ENCODE measurements around the gene PLEKHG3.

The PLEKHG3 gene

DNA sequence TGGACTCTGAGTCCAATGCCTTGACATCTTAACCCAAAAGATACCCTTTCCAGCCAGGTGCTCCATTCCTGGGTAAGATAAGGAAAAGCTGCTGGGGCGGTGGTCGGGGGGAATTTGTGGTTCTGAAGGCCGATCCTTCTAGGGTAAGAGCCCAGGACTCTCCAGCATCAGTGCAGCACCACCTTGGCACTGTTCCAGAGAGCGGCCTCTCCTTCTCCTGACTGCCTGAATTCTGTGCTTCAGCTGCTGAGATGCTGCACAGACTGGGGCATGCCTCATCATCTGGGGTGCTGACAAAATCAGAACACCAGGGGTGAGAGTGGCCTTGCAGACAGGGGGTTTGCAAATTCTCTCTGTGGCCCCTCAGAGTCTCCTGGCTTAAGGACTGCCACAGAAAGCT is 88.0 kb downstream of the PLEKHG3 start:
- ChIA-PET POLR2A (ENCODE audit: low non-redundant PET) (no interaction called here), CTCF (interaction anchor here (0.5 to 1.7 kb wide), 3 partner anchors 9 to 587 kb away, joined by 3 to 8 read pairs (median 3); no protein-coding TSS in a partner anchor)
- DNase-seq (ENCODE audit: low spot score) = no peak
- H3K27ac ChIP-seq = no peak overlapping the region
- TF ChIP-seq, protein P1, sequence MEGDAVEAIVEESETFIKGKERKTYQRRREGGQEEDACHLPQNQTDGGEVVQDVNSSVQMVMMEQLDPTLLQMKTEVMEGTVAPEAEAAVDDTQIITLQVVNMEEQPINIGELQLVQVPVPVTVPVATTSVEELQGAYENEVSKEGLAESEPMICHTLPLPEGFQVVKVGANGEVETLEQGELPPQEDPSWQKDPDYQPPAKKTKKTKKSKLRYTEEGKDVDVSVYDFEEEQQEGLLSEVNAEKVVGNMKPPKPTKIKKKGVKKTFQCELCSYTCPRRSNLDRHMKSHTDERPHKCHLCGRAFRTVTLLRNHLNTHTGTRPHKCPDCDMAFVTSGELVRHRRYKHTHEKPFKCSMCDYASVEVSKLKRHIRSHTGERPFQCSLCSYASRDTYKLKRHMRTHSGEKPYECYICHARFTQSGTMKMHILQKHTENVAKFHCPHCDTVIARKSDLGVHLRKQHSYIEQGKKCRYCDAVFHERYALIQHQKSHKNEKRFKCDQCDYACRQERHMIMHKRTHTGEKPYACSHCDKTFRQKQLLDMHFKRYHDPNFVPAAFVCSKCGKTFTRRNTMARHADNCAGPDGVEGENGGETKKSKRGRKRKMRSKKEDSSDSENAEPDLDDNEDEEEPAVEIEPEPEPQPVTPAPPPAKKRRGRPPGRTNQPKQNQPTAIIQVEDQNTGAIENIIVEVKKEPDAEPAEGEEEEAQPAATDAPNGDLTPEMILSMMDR (conservative IDR thresholded peaks at IDR 0.05; ENCODE audit: low read depth) = no peak

DNA sequence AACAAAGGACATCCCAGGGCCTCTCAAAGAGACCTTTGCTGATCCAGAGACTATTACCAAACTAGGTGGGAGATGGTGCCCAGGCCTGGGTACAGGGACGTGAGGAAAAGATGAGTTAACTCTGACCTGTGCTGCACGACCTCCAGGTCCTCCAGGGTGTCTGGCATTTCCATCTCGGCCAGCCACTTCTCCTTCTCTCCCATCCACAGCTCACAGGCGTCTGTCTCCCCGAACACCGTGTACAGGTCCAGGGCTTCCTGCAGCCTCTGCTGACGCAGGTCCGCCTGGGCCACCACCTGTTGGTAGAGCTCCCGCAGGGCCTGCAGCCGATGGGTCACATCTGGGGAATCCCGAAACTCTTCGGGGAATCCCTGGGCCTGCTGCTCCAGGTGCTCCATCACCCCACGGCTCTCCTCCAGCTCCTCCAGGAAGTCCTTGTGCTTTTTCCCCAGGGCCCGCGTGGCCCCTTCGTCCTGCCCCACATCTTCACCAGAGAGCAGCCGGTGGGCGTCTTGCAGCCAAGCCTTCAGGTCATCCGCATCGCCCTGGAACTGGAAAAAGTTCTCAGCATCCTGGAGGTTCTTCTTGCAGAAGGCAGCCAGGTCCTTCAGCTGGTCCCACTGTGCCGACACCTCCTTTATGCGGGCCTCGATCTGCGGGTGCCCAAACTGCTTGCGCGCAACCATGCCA is 88.8 kb downstream of the PLEKHG3 start:
- CTCF ChIA-PET = interaction anchor here (1.7 kb wide), 1 partner anchor 8 kb away, joined by 8 read pairs; no protein-coding TSS in a partner anchor
- POLR2A ChIA-PET (ENCODE audit: low non-redundant PET) = no interaction called here

DNA sequence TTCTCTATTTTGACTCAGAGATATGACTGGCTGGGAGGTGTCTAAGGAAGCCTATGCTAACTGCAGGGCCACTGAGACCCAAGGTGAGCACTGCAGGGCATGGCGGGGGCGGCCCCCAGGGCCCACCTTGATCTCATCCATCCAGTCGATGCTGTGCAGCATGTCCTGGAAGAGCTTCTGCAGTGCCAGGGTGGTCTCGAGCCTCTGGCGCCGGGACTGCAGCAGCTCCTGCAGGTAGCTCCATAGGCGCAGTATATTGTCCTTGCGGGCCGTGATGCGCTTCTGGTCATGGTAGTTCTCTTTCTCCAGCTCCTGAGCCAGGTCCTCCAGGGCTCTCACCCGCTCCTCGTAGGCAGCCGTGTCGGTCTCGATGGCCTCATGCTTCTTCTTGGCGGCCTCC is 91.0 kb downstream of the PLEKHG3 start:
- CTCF ChIA-PET = interaction anchor here (0.7 to 1.3 kb wide), 3 partner anchors 19 to 87 kb away, joined by 3 read pairs; no protein-coding TSS in a partner anchor
- H3K27ac ChIP-seq = no peak overlapping the region
- DNase-seq (ENCODE audit: low spot score) = no peak
- TF ChIP-seq, protein P1 (conservative IDR thresholded peaks at IDR 0.05; ENCODE audit: low read depth) = no peak
- POLR2A ChIA-PET (ENCODE audit: low non-redundant PET) = no interaction called here

More for the DNA sequence above, 88.8 kb downstream of the PLEKHG3 start:
- no peak overlapping the region for H3K27ac ChIP-seq
- DNase-seq (ENCODE audit: low spot score) = no peak
- TF ChIP-seq, protein P1 (conservative IDR thresholded peaks at IDR 0.05; ENCODE audit: low read depth) = no peak

DNA sequence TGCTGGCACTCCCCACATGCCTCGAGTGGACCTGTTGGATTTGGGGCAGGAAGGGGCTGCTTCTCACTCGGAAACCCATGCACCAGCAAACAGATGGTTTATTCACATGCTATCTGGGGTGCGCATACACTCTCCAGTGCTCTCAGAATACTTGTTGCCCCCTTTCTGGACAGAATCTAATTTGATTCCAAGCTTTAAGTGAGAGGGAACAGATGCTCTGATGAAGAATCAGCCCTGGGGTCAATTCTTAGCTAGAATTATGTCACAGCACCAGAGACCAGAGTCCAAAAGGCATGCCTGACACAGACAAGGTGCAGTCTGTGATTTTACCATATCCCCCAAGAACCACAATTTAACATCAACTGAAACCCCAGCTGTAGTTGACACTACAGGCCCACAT is 91.7 kb downstream of the PLEKHG3 start:
- POLR2A ChIA-PET (ENCODE audit: low non-redundant PET) = no interaction called here
- H3K27ac ChIP-seq = no peak overlapping the region
- CTCF ChIA-PET = interaction anchor here (0.7 to 1.3 kb wide), 2 partner anchors 27 to 88 kb away, joined by 3 read pairs; no protein-coding TSS in a partner anchor
- DNase-seq (ENCODE audit: low spot score) = no peak
- TF ChIP-seq, protein P1 (conservative IDR thresholded peaks at IDR 0.05; ENCODE audit: low read depth) = no peak

DNA sequence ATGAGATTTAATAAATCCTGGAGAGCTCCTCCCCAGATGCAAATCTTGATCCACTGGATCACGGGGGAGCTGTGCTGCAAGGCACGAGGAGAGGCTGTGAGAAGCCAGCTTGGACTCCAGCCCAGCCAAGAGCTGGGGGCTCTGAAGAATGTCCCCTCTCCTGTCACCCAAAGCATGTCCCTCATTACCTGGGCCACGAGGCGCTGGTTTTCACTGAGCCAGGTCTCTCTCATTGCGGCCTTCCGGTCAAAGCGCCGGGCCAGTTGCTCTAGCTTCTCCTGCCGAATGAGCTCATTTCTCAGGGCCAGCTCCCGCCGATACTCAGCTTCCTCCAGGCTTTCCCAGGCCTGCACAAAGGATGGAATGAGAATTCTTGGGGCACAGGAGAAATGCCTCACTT is 92.1 kb downstream of the PLEKHG3 start:
- ChIA-PET CTCF (no interaction called here), POLR2A (ENCODE audit: low non-redundant PET) (no interaction called here)
- TF ChIP-seq, protein P1 (conservative IDR thresholded peaks at IDR 0.05; ENCODE audit: low read depth) = no peak
- no peak for DNase-seq (ENCODE audit: low spot score)
- H3K27ac ChIP-seq = no peak overlapping the region

DNA sequence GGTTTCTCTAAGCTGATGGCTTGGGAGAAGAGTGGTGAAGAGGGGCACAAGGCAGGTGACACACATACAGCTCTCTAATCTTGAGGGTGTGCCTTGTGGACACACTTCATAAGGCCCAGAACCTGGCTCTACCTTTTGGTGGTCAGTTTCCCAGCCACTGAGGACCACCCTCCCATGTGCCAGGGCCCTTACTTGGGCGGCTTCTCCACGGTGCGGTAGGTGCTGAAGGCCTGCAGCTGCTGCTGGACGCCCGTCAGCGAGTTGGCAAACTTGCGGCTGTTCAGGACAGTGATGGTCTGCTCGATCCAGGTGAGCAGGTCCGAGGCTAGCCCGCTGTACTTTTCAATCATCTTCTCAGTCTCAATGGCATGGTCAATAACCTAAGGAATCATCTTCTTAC is 95.3 kb downstream of the PLEKHG3 start:
- no peak overlapping the region for H3K27ac ChIP-seq
- CTCF ChIA-PET = interaction anchor here (0.6 to 1.1 kb wide), 7 partner anchors 13 to 139 kb away, joined by 3 to 4 read pairs (median 3); no protein-coding TSS in a partner anchor
- POLR2A ChIA-PET (ENCODE audit: low non-redundant PET) = no interaction called here
- TF ChIP-seq, protein P1 (conservative IDR thresholded peaks at IDR 0.05; ENCODE audit: low read depth) = no peak
- DNase-seq (ENCODE audit: low spot score) = no peak
